ENCODE data around the gene FCF1.

GRCh38 chr14:74683406-74683805 is 29.5 kb upstream of the FCF1 start:
- no peak for TF ChIP-seq POLR2A (IDR thresholded peaks at IDR 0.05)
- TF ChIP-seq CTCF (IDR thresholded peaks at IDR 0.05) = no peak
